Right atrium auricular region (tissue), 2 donors: ENCODE measurements around the gene LRP1B. TPM values are rescaled to one million over a fixed set of nuclear protein-coding genes. Genes with fewer than 3 reads are reported as not detected.
"Not testable (repeated sequence)": the region's sequence is repeated elsewhere in the genome, so short reads cannot be mapped to it uniquely, and the experiment has no call there.

Source experiments
- DNase-seq: peaks from one replicate; pipeline ENCODE4 v3.0.0-alpha.2; 2019; ENCODE audit warnings: low spot score
- H3K27ac ChIP-seq, 2 donors: fragments of 200-600 bp; sonication (generic); 1 replicate in 1 of 2; 2 replicates in 1 of 2; pipeline ENCODE4 v1.5.1; 2016 to 2019
- H3K27me3 ChIP-seq, 2 donors: fragments of 200-600 bp; sonication (generic); one replicate each; pipeline versions ENCODE4 v1.5.1 to v1.6.0; 2017 to 2019
- H3K36me3 ChIP-seq: fragments of 200-600 bp; sonication (generic); one replicate; pipeline ENCODE4 v1.5.1; 2016
- H3K4me1 ChIP-seq, 2 donors: fragments of 200-600 bp; sonication (generic); one replicate each; pipeline versions ENCODE4 v1.5.1 to v1.6.0; 2017 to 2019
- H3K4me3 ChIP-seq, 2 donors: fragments of 200-600 bp; sonication (generic); 1 replicate in 1 of 2; 2 replicates in 1 of 2; pipeline ENCODE4 v1.5.1; 2017 to 2019; ENCODE audit warnings: mild to moderate bottlenecking in 1 of 2, moderate library complexity in 1 of 2
- H3K9me3 ChIP-seq, 2 donors: fragments of 200-600 bp; sonication (generic); one replicate each; pipeline ENCODE4 v1.5.1; 2019
- CTCF ChIP-seq, 2 donors: fragments of 200-600 bp; sonication (generic); IDR thresholded peaks; one replicate each; pipeline ENCODE4 v1.5.1; 2019; ENCODE audit warnings: antibody characterized with exemption in 2 of 2
- total RNA-seq, 2 donors: library from RNA; depleted of rRNA; stranded (reverse); fragments of >200 nt; gene quantifications; one replicate each; pipeline ENCODE4 v1.1.0, GENCODE V29; 2016

LRP1B gene
- total RNA-seq, 2 donors from 2014 or later, result 0.44 to 0.47 TPM

DNA sequence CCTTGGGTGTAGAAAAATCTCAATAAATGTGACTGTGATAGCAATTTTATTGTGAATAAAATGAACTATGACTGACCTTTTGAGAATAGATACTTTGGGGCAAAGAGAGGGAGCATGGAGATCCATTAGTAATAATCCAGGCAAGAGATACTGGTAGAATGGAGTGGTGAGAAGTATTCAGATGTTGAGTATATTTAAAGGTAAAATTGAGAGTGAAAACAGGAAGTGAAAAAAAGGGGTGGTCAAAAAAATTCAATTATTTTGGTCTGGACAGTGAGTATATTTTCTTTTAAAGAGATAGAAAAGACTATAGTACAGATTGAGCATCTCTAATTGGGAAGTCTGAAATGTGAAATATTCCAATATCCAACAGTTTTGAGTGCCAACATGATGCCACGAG, 1835.0 kb downstream of the LRP1B start:
- no peak for DNase-seq
- Histone ChIP-seq H3K27me3 (no peaks in the 10 kb centered on the region), H3K9me3 (no peaks in the 10 kb centered on the region), H3K4me3 (no peak overlapping the region), H3K36me3 (no peaks in the 10 kb centered on the region), H3K27ac (no peak overlapping the region), H3K4me1 (no peaks in the 10 kb centered on the region)
- TF ChIP-seq CTCF (IDR thresholded peaks at IDR 0.05), result no peak

DNA sequence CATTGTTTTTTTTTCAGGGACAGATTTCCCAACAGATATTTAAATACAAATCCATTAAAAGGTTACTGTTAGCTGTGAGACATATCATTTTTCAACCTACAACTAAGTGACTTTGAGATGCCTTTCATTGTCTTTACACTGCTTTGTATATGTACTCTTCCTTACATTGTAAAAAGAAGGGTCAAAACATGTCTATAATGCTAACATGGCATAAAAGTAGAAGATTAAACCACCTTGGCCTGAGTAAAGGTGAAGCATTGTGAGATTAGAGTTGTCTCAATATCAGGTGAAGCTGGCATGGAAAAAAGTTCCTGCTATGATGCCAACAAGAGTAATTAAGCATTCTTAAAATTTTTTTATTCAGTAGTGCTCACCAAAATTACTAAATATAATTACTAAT, 1842.1 kb downstream of the LRP1B start:
- no peaks in the 10 kb centered on the region for H3K4me1 ChIP-seq
- no peak overlapping the region for H3K4me3 ChIP-seq
- H3K27ac ChIP-seq, result no peak overlapping the region
- no peak for TF ChIP-seq CTCF (IDR thresholded peaks at IDR 0.05)
- no peaks in the 10 kb centered on the region for H3K27me3 ChIP-seq
- H3K36me3 ChIP-seq, result no peaks in the 10 kb centered on the region
- no peaks in the 10 kb centered on the region for H3K9me3 ChIP-seq
- DNase-seq, result no peak

- H3K4me3 ChIP-seq, result no peak overlapping the region
- TF ChIP-seq CTCF (IDR thresholded peaks at IDR 0.05), result no peak
- no peaks in the 10 kb centered on the region for H3K4me1 ChIP-seq
- H3K36me3 ChIP-seq, result no peaks in the 10 kb centered on the region
- no peak overlapping the region for H3K27ac ChIP-seq
- H3K27me3 ChIP-seq, result no peaks in the 10 kb centered on the region
- DNase-seq, result no peak
- no peaks in the 10 kb centered on the region for H3K9me3 ChIP-seq
Measured at GRCh38 chr2:140288213-140288612, 1842.6 kb downstream of the LRP1B start.

- no peak overlapping the region for H3K27ac ChIP-seq
- H3K9me3 ChIP-seq, result no peaks in the 10 kb centered on the region
- H3K27me3 ChIP-seq, result no peaks in the 10 kb centered on the region
- no peak for DNase-seq
- TF ChIP-seq CTCF (IDR thresholded peaks at IDR 0.05), result no peak
- H3K4me3 ChIP-seq, result no peak overlapping the region
- H3K36me3 ChIP-seq, result no peaks in the 10 kb centered on the region
- H3K4me1 ChIP-seq, result no peaks in the 10 kb centered on the region
Measured at GRCh38 chr2:140286377-140286776, 1844.4 kb downstream of the LRP1B start.

GRCh38 chr2:140277344-140277743, 1853.5 kb downstream of the LRP1B start:
- H3K27ac ChIP-seq, H3K27me3 ChIP-seq, DNase-seq, H3K4me3 ChIP-seq, H3K4me1 ChIP-seq, H3K9me3 ChIP-seq, H3K36me3 ChIP-seq: not testable (repeated sequence)

GRCh38 chr2:140276661-140277060, 1854.2 kb downstream of the LRP1B start:
- H3K9me3 ChIP-seq, result no peaks in the 10 kb centered on the region
- H3K36me3 ChIP-seq, result no peaks in the 10 kb centered on the region
- H3K27ac ChIP-seq, result no peak overlapping the region
- H3K27me3 ChIP-seq, result no peaks in the 10 kb centered on the region
- no peak for TF ChIP-seq CTCF (IDR thresholded peaks at IDR 0.05)
- no peaks in the 10 kb centered on the region for H3K4me1 ChIP-seq
- no peak overlapping the region for H3K4me3 ChIP-seq
- DNase-seq, result no peak
